Measurements from ENCODE around the gene ZNF714. TPM values are rescaled to one million over a fixed set of nuclear protein-coding genes. Genes with fewer than 3 reads are reported as not detected.

Gene ZNF714
- total and polyA plus RNA-seq, 8 donors, result 1.2 to 6.3 (median 2.9) TPM

DNA sequence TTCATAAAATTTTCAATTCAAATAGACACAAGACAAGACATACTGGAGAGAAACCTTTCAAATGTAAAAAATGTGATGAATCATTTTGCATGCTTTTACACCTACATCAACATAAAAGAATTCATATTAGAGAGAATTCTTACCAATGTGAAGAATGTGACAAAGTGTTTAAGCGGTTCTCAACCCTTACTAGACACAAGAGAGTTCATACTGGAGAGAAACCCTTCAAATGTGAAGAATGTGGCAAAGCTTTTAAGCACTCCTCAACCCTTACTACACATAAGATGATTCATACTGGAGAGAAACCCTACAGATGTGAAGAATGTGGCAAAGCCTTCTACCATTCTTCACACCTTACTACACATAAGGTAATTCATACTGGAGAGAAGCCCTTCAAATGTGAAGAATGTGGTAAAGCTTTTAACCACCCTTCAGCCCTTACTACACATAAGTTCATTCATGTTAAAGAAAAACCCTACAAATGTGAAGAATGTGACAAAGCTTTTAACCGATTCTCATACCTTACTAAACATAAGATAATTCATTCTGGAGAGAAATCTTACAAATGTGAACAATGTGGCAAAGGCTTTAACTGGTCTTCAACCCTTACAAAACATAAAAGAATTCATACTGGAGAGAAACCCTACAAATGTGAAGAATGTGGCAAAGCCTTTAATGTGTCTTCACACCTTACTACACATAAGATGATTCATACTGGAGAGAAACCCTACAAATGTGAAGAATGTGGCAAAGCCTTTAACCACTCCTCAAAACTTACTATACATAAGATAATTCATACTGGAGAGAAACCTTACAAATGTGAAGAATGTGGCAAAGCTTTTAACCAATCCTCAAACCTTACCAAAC is 35.3 kb downstream of the ZNF714 start:
- no peak overlapping the region for H3K4me3 ChIP-seq
- intact Hi-C loops (cut with DNase I), result no loop called here
- H3K27me3 ChIP-seq, result no peaks in the 10 kb centered on the region
- 93 to 96% methylated on average over 2 of the region's 2 CpGs for WGBS, 2 donors
- FAIRE-seq (no peak), DNase-seq (no peak), ATAC-seq (no peak)
- TF ChIP-seq, protein P1, sequence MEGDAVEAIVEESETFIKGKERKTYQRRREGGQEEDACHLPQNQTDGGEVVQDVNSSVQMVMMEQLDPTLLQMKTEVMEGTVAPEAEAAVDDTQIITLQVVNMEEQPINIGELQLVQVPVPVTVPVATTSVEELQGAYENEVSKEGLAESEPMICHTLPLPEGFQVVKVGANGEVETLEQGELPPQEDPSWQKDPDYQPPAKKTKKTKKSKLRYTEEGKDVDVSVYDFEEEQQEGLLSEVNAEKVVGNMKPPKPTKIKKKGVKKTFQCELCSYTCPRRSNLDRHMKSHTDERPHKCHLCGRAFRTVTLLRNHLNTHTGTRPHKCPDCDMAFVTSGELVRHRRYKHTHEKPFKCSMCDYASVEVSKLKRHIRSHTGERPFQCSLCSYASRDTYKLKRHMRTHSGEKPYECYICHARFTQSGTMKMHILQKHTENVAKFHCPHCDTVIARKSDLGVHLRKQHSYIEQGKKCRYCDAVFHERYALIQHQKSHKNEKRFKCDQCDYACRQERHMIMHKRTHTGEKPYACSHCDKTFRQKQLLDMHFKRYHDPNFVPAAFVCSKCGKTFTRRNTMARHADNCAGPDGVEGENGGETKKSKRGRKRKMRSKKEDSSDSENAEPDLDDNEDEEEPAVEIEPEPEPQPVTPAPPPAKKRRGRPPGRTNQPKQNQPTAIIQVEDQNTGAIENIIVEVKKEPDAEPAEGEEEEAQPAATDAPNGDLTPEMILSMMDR (IDR thresholded peaks at IDR 0.05), result no peak
- peaks cover 0 to 10% (median 0%) of the 10 kb centered on the region in 3 donors for H3K36me3 ChIP-seq
- no peaks in the 10 kb centered on the region for H3K9me3 ChIP-seq
- H3K27ac ChIP-seq, result no peak overlapping the region
- H3K4me1 ChIP-seq, result no peaks in the 10 kb centered on the region

DNA sequence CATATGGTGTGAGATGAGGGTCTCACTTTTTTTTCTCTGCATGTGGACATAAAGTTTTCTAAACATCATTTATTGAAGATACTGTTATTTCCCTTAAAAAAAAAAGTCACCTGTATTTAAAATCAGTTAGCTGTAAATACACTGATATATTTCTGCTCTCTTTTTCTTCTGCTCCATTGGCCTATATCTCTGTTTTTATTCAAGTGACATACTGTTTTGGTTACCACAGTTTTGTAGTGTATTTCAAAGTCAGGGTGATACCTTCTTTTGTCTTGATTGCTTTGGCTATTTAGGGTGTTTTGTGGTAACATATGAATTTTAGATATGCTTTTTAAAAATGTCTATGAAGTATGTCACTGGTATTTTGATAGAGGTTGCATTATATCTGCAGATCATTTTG is 44.1 kb downstream of the ZNF714 start:
- ATAC-seq, result no peak
- no peaks in the 10 kb centered on the region for H3K36me3 ChIP-seq
- no peaks in the 10 kb centered on the region for H3K27me3 ChIP-seq

DNA sequence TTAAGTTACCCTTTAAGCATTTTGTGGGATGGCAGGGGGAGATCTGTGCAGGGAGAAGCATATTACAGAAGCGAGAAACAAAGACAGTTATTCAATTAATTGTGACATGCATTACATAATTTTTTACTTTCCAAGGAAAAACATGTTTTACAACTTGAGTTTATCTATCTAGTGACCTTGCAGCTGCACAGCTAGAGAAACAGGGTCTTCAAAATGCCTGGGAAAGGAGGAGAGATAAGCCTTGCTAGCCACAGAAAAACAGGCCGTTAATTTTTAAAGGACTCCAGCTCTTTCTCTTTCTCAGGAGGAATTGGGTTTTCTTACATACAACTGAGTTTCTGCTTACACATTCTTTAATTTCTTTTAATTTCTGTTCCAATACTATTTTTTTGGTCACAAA is 45.0 kb downstream of the ZNF714 start:
- Histone ChIP-seq H3K4me1 (peaks cover 0 to 16% (median 15%) of the 10 kb centered on the region in 3 donors), H3K27me3 (no peaks in the 10 kb centered on the region), H3K27ac (peak overlapping the region in 1 of 4 donors; percentile 65), H3K36me3 (no peaks in the 10 kb centered on the region), H3K4me3 (no peak overlapping the region), H3K9me3 (no peaks in the 10 kb centered on the region)
- DNase-seq (no peak), FAIRE-seq (no peak), ATAC-seq (no peak)
- WGBS, 2 donors, result 10 to 20% methylated on average over 2 of the region's 2 CpGs
- TF ChIP-seq, protein P1 (IDR thresholded peaks at IDR 0.05), result no peak
- intact Hi-C loops (cut with DNase I), result no loop called here

More for the DNA sequence above, 44.1 kb downstream of the ZNF714 start:
- no peak overlapping the region for H3K4me3 ChIP-seq
- DNase-seq (no peak), FAIRE-seq (no peak)
- H3K9me3 ChIP-seq, result no peaks in the 10 kb centered on the region
- TF ChIP-seq, protein P1 (IDR thresholded peaks at IDR 0.05), result no peak
- intact Hi-C loops (cut with DNase I), result no loop called here
- H3K27ac ChIP-seq, result no peak overlapping the region
- H3K4me1 ChIP-seq, result peaks cover 0 to 16% (median 15%) of the 10 kb centered on the region in 3 donors

DNA sequence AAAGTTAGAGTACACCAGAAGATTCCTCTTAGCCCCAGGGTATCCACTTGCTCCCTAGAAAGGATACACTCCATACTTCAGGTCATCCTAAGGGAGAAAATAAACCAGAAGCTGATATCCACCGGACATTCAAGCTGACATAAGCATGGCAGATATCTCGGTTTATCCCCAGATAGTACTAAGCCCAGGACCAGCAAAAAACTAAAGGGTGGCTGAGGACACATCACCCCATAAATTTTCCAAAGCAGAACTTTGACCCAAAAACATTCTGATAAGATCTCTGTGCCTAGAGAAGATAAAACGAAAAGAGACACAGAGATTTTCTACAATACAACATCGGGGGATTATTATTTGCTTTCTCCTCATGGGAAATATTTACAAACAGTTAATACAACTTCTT is 45.9 kb downstream of the ZNF714 start:
- Histone ChIP-seq H3K36me3 (no peaks in the 10 kb centered on the region), H3K27me3 (no peaks in the 10 kb centered on the region), H3K27ac (peak overlapping the region in 2 of 4 donors; percentile 57 to 65), H3K4me3 (no peak overlapping the region), H3K4me1 (peaks cover 0 to 16% (median 15%) of the 10 kb centered on the region in 3 donors), H3K9me3 (no peaks in the 10 kb centered on the region)
- no peak for FAIRE-seq
- intact Hi-C loops (cut with DNase I), result no loop called here
- DNase-seq, result no peak
- 22 to 27% methylated on average over 4 of the region's 4 CpGs for WGBS, 2 donors
- ATAC-seq, result peak in 2 of 4 donors; percentile 9 to 13
- TF ChIP-seq, protein P1 (IDR thresholded peaks at IDR 0.05), result no peak

Data from pancreas (tissue), 10 donors.